ENCODE data around the gene TMEM119.

The TMEM119 gene

DNA sequence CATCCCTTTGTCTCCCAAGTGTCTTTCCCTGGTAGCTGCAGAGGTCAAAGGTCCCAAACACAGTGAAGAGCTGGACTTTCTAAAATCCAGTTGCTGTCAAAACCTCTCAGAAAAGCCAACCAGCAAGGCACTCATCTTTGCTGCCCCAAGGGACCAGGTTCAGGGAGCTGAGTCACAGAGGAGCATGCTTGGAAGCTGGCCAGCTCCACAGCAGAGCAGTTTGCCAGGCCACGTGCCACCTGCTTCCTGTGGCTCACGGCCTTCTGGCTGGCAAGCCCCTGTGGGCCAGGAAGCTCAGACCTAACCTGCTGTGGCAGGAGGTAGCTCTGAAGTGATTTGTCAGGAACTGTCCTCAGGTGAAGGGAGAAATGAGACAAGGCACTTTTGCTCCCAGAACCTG, 31.9 kb downstream of the TMEM119 start:
- TF ChIP-seq, protein P1, sequence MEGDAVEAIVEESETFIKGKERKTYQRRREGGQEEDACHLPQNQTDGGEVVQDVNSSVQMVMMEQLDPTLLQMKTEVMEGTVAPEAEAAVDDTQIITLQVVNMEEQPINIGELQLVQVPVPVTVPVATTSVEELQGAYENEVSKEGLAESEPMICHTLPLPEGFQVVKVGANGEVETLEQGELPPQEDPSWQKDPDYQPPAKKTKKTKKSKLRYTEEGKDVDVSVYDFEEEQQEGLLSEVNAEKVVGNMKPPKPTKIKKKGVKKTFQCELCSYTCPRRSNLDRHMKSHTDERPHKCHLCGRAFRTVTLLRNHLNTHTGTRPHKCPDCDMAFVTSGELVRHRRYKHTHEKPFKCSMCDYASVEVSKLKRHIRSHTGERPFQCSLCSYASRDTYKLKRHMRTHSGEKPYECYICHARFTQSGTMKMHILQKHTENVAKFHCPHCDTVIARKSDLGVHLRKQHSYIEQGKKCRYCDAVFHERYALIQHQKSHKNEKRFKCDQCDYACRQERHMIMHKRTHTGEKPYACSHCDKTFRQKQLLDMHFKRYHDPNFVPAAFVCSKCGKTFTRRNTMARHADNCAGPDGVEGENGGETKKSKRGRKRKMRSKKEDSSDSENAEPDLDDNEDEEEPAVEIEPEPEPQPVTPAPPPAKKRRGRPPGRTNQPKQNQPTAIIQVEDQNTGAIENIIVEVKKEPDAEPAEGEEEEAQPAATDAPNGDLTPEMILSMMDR (IDR thresholded peaks at IDR 0.05; ENCODE audit: extremely low read depth, insufficient read depth, missing control alignments) = no peak
- no peak for DNase-seq (ENCODE audit: low spot score)
- in situ Hi-C loops (cut with MboI; ENCODE audit: low pct_unique_long_range_greater_than_20kb, low sequenced_read_pairs, unreplicated experiment) = loop anchor here (5.0 kb wide), 1 partner anchor 51 kb away; no protein-coding TSS in a partner anchor

DNA sequence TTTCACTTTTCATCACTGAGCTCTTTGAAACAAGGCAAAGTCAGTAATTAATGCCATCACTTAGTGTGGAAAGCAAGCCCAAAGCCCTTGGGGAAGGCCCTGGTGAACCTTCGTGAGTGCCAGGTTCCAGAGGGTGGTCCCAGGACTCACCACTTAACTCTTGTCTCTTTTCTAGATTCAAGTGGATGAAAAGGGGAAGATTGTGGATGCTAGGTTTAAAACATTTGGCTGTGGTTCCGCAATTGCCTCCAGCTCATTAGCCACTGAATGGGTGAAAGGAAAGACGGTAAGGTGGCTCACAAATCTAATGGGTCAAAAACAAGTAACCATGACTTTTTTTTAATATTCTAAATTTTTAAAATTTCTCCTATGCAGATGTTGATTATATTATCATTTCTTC, 32.7 kb downstream of the TMEM119 start:
- TF ChIP-seq, protein P1 (IDR thresholded peaks at IDR 0.05; ENCODE audit: extremely low read depth, insufficient read depth, missing control alignments) = no peak
- in situ Hi-C loops (cut with MboI; ENCODE audit: low pct_unique_long_range_greater_than_20kb, low sequenced_read_pairs, unreplicated experiment) = loop anchor here (5.0 kb wide), 1 partner anchor 52 kb away; no protein-coding TSS in a partner anchor
- no peak for DNase-seq (ENCODE audit: low spot score)

DNA sequence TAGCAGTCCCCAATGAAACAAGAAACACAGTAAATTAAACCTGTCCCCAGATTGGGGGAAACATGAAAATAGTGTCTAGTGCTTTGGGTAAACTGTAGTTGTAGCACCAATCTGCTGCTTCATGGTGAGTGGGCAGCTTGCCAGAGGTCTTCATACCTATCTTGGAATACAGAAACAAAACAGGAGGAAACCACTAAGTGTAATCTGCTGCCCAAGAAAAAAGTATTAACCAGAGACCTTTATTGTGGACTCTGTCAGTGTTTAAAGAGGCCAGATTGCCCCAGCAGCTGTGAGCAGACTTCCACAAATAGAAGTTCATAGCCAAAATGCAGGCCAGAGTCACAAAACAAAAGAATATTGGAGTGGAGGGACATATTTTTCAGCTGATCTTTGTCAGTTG, 33.2 kb downstream of the TMEM119 start:
- DNase-seq (ENCODE audit: low spot score) = no peak
- TF ChIP-seq, protein P1 (IDR thresholded peaks at IDR 0.05; ENCODE audit: extremely low read depth, insufficient read depth, missing control alignments) = no peak
- in situ Hi-C loops (cut with MboI; ENCODE audit: low pct_unique_long_range_greater_than_20kb, low sequenced_read_pairs, unreplicated experiment) = loop anchor here (5.0 kb wide), 2 partner anchors 53 to 238 kb away; no protein-coding TSS in a partner anchor

DNA sequence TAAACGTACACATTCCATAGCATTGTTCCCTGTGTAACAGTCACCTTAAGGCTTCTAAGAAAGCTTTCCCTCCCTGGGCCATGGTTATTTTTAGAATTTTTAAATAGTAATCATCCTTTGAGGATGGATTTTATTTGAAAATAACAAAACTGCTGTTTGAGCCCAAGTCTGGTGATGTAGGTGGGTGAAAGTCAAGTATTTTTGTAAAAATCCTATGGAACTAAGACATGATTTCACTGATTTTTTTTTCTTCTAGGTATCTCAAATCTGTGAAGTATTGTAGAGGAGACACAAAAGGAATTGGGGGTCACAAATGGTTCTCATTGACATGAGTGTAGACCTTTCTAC, 34.1 kb downstream of the TMEM119 start:
- no peak for DNase-seq (ENCODE audit: low spot score)
- in situ Hi-C loops (cut with MboI; ENCODE audit: low pct_unique_long_range_greater_than_20kb, low sequenced_read_pairs, unreplicated experiment) = loop anchor here (5.0 kb wide), 1 partner anchor 239 kb away; no protein-coding TSS in a partner anchor
- TF ChIP-seq, protein P1 (IDR thresholded peaks at IDR 0.05; ENCODE audit: extremely low read depth, insufficient read depth, missing control alignments) = no peak

DNA sequence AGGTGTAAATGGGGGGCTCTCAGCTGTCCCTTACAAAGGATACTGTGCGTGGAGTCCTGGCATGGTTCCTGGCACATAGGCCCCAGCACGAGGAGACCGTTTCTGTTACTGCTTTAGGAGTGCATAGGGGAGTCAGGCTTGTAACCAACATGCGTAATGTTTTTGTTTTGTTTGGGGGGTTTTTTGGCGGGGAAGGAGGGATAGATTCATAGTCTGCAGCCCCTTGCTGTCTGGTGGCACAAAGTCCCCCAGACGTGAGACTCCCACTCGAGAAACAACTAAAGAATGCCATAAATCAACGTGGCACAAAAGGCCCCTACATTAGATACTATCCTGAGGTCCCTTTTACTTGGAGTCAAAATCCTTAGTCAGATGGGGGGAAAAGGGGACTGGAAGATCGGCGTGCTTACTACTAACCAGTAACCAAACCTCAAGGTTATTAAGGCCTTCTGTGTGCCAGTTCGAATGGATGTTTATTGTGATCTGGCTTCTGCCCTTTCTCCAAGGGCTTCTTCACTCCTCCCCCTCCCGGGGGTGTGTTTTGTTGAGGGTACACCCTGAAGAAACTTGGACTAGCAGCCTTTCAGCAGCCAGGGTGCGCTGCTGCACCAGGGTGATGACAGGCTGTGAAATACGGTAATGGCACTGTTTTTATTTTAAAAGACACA, 34.6 kb downstream of the TMEM119 start:
- in situ Hi-C loops (cut with MboI; ENCODE audit: low pct_unique_long_range_greater_than_20kb, low sequenced_read_pairs, unreplicated experiment) = loop anchor here (5.0 kb wide), 1 partner anchor 239 kb away; no protein-coding TSS in a partner anchor
- peak; percentile 80 for DNase-seq (ENCODE audit: low spot score)
- TF ChIP-seq, protein P1 (IDR thresholded peaks at IDR 0.05; ENCODE audit: extremely low read depth, insufficient read depth, missing control alignments) = peak; percentile 91

DNA sequence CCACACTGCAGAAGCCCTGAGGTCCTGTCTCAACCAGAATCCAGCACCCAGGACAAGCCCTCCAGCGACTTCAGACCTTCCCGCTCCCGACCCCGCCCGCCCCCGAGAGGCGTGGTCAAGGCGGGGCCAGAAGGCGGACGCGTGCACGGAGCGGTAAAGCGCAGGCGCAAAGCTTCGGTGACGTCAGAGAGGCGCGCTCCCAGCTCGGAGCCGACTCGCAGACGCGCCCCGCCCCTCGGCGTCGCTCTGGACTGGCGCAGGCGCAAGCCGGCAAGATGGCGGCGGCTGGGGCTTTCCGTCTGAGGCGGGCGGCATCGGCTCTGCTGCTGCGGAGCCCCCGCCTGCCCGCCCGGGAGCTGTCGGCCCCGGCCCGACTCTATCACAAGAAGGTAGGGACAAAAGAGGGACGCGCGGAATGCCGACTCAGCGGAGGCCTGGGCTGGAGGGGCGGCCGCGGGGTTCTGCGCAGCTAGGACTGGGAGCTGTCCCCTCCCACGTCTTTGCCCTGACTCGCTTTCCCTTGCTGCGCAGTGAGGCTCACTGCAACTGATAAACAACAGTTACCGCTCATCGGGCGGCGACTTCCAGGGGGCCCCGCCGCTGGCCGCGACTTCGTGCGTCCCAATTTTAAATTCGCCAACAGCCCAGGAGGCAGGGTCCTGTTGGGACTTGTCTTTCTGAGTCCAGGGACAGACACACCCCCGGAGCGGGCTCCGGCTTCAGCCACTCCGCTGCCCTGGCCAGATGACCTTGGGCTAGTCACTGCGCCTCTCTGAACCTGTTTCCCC, 35.3 kb downstream of the TMEM119 start, which contains the start of gene ISCU:
Gene ISCU, plus strand, starts transcription at position 249 of the 788 bp plus-strand sequence. Its CDS starts 27 bp downstream, at position 276.
- in situ Hi-C loops (cut with MboI; ENCODE audit: low pct_unique_long_range_greater_than_20kb, low sequenced_read_pairs, unreplicated experiment) = loop anchor here (5.0 kb wide), 1 partner anchor 240 kb away; no protein-coding TSS in a partner anchor
- TF ChIP-seq, protein P1 (IDR thresholded peaks at IDR 0.05; ENCODE audit: extremely low read depth, insufficient read depth, missing control alignments) = no peak
- DNase-seq (ENCODE audit: low spot score) = peak; percentile 96

All from GM13977 (cell line).